GM21381 (cell line): Measurements from ENCODE around the gene CASP6.
A peak's percentile ranks its signal among the peaks of the same experiment; 100 is the strongest.

Experiments
- ATAC-seq: cut with Tn5 transposase; IDR thresholded peaks from one replicate; pipeline ENCODE4 v1.9.1; 2021; ENCODE audit warnings: mild to moderate bottlenecking, moderate library complexity; ENCODE audit not compliant: unreplicated experiment

CASP6 gene

GRCh38 chr4:109673303-109673702, 29.9 kb downstream of the CASP6 start:
- ATAC-seq = no peak

GRCh38 chr4:109672169-109672930, 30.9 kb downstream of the CASP6 start:
- ATAC-seq = no peak

- ATAC-seq = no peak
Measured at GRCh38 chr4:109671350-109671749, 31.9 kb downstream of the CASP6 start.

GRCh38 chr4:109665783-109666485, 37.3 kb downstream of the CASP6 start:
- no peak for ATAC-seq

- ATAC-seq = no peak
Measured at GRCh38 chr4:109662771-109663170, 40.5 kb downstream of the CASP6 start.

- ATAC-seq = no peak
Measured at GRCh38 chr4:109662116-109662515, 41.1 kb downstream of the CASP6 start.

GRCh38 chr4:109658871-109659410, 44.3 kb downstream of the CASP6 start:
- ATAC-seq = no peak

GRCh38 chr4:109657854-109658418, 45.3 kb downstream of the CASP6 start:
- ATAC-seq = no peak

- no peak for ATAC-seq
Measured at GRCh38 chr4:109655396-109655795, 47.8 kb downstream of the CASP6 start.

GRCh38 chr4:109649872-109650271, 53.4 kb downstream of the CASP6 start:
- ATAC-seq = peak; percentile 75

- no peak for ATAC-seq
Measured at GRCh38 chr4:109648997-109649575, 54.2 kb downstream of the CASP6 start.

- peak; percentile 59 for ATAC-seq
Measured at GRCh38 chr4:109648266-109648996, 54.8 kb downstream of the CASP6 start.

GRCh38 chr4:109645874-109646710, 57.2 kb downstream of the CASP6 start:
- no peak for ATAC-seq

- peak; percentile 49 for ATAC-seq
Measured at GRCh38 chr4:109640644-109641043, 62.6 kb downstream of the CASP6 start.
